HEK293 (cell line): ENCODE data around the gene HOXC11.
A peak's percentile ranks its signal among the peaks of the same experiment; 100 is the strongest.

Source experiments
- HIC1 ChIP-seq: fragments of 450-650 bp; formaldehyde crosslinking; IDR thresholded peaks from 2 replicates; pipeline ENCODE4 v1.5.1; 2016; ENCODE audit warnings: missing biosample characterization, missing genetic modification characterization
- PRDM1 ChIP-seq: fragments of 450-650 bp; formaldehyde crosslinking; IDR thresholded peaks from 2 replicates; pipeline ENCODE4; 2016; ENCODE audit warnings: missing biosample characterization, missing genetic modification characterization
- PRDM4 ChIP-seq: fragments of 450-650 bp; formaldehyde crosslinking; IDR thresholded peaks from 2 replicates; pipeline ENCODE4 v1.5.1; 2017; ENCODE audit warnings: missing biosample characterization, missing genetic modification characterization
- SETDB1 ChIP-seq: IDR thresholded peaks from one replicate; pipeline ENCODE4 v1.6.1; 2017; ENCODE audit warnings: mild to moderate bottlenecking, low read length, moderate library complexity, mixed read lengths; ENCODE audit not compliant: insufficient read length
- SP2 ChIP-seq: fragments of 450-650 bp; formaldehyde crosslinking; IDR thresholded peaks from 2 replicates; pipeline ENCODE4 v1.5.1; 2016; ENCODE audit warnings: missing biosample characterization, missing genetic modification characterization
- ZBTB20 ChIP-seq: fragments of 450-650 bp; formaldehyde crosslinking; IDR thresholded peaks from 2 replicates; pipeline ENCODE4 v1.5.1; 2016; ENCODE audit warnings: missing biosample characterization, missing genetic modification characterization
- ZBTB26 ChIP-seq: fragments of 450-650 bp; formaldehyde crosslinking; optimal IDR thresholded peaks from 2 replicates; pipeline ENCODE3; 2016; ENCODE audit warnings: missing biosample characterization, mild to moderate bottlenecking, missing genetic modification characterization
- ZBTB6 ChIP-seq: fragments of 450-650 bp; formaldehyde crosslinking; IDR thresholded peaks from 2 replicates; pipeline ENCODE4 v1.5.1; 2017; ENCODE audit warnings: missing biosample characterization, missing genetic modification characterization
- ZNF133 ChIP-seq: fragments of 450-650 bp; formaldehyde crosslinking; IDR thresholded peaks from 2 replicates; pipeline ENCODE4 v1.5.1; 2016; ENCODE audit warnings: missing biosample characterization, missing genetic modification characterization
- ZNF184 ChIP-seq: fragments of 450-650 bp; IDR thresholded peaks from 2 replicates; pipeline ENCODE4 v1.5.1; 2018; ENCODE audit warnings: missing biosample characterization, mild to moderate bottlenecking, missing genetic modification characterization
- ZNF2 ChIP-seq: fragments of 450-650 bp; formaldehyde crosslinking; IDR thresholded peaks from 2 replicates; pipeline ENCODE4 v1.5.1; 2016; ENCODE audit warnings: missing biosample characterization, missing genetic modification characterization
- ZNF211 ChIP-seq: fragments of 450-650 bp; formaldehyde crosslinking; IDR thresholded peaks from 2 replicates; pipeline ENCODE4 v1.5.1; 2016; ENCODE audit warnings: low read depth, missing biosample characterization, missing genetic modification characterization
- ZNF223 ChIP-seq: fragments of 450-650 bp; formaldehyde crosslinking; IDR thresholded peaks from 2 replicates; pipeline ENCODE4 v1.5.1; 2016; ENCODE audit warnings: missing biosample characterization, missing genetic modification characterization
- ZNF24 ChIP-seq: fragments of 450-650 bp; formaldehyde crosslinking; IDR thresholded peaks from 2 replicates; pipeline ENCODE4 v1.5.1; 2016; ENCODE audit warnings: missing biosample characterization, missing genetic modification characterization
- ZNF350 ChIP-seq: fragments of 450-650 bp; formaldehyde crosslinking; IDR thresholded peaks from 2 replicates; pipeline ENCODE4 v1.5.0; 2017; ENCODE audit warnings: missing biosample characterization, mild to moderate bottlenecking, missing genetic modification characterization
- ZNF366 ChIP-seq: fragments of 450-650 bp; formaldehyde crosslinking; conservative IDR thresholded peaks from 2 replicates; pipeline ENCODE4 v1.5.1; 2016; ENCODE audit warnings: missing biosample characterization, missing genetic modification characterization
- ZNF398 ChIP-seq: fragments of 450-650 bp; formaldehyde crosslinking; IDR thresholded peaks from 2 replicates; pipeline ENCODE4 v1.5.1; 2017; ENCODE audit warnings: missing biosample characterization, missing genetic modification characterization
- ZNF433 ChIP-seq: fragments of 450-650 bp; formaldehyde crosslinking; IDR thresholded peaks from 2 replicates; pipeline ENCODE4 v1.5.1; 2016; ENCODE audit warnings: missing biosample characterization, missing genetic modification characterization, low read depth
- ZNF449 ChIP-seq: fragments of 450-650 bp; formaldehyde crosslinking; IDR thresholded peaks from 2 replicates; pipeline ENCODE4 v1.5.1; 2017; ENCODE audit warnings: missing biosample characterization, mild to moderate bottlenecking, missing genetic modification characterization, moderate library complexity
- ZNF488 ChIP-seq: fragments of 450-650 bp; formaldehyde crosslinking; IDR thresholded peaks from 2 replicates; pipeline ENCODE4 v1.5.1; 2016; ENCODE audit warnings: missing biosample characterization, missing genetic modification characterization
- ZNF529 ChIP-seq: fragments of 450-650 bp; formaldehyde crosslinking; IDR thresholded peaks from 2 replicates; pipeline ENCODE4 v1.5.1; 2017; ENCODE audit warnings: missing genetic modification characterization, missing biosample characterization; ENCODE audit not compliant: insufficient replicate concordance
- ZNF621 ChIP-seq: fragments of 450-650 bp; formaldehyde crosslinking; IDR thresholded peaks from 2 replicates; pipeline ENCODE4 v1.5.1; 2017; ENCODE audit warnings: missing biosample characterization, missing genetic modification characterization
- ZNF660 ChIP-seq: fragments of 450-650 bp; IDR thresholded peaks from 2 replicates; pipeline ENCODE4 v1.5.1; 2018; ENCODE audit warnings: missing biosample characterization, mild to moderate bottlenecking, missing genetic modification characterization
- ZNF692 ChIP-seq: fragments of 450-650 bp; formaldehyde crosslinking; IDR thresholded peaks from 2 replicates; pipeline ENCODE4 v1.5.1; 2016; ENCODE audit warnings: missing biosample characterization, missing genetic modification characterization
- ZNF792 ChIP-seq: fragments of 450-650 bp; formaldehyde crosslinking; IDR thresholded peaks from 2 replicates; pipeline ENCODE4 v1.5.1; 2016; ENCODE audit warnings: missing biosample characterization, missing genetic modification characterization
- ZNF843 ChIP-seq: fragments of 450-650 bp; formaldehyde crosslinking; IDR thresholded peaks from 2 replicates; pipeline ENCODE4 v1.5.1; 2016; ENCODE audit warnings: missing biosample characterization, missing genetic modification characterization
- ZSCAN30 ChIP-seq: fragments of 450-650 bp; IDR thresholded peaks from 2 replicates; pipeline ENCODE4 v1.5.1; 2018; ENCODE audit warnings: missing biosample characterization, mild to moderate bottlenecking, missing genetic modification characterization, moderate library complexity

HOXC11 gene

GRCh38 chr12:54005853-54006558 lies 33.1 kb downstream of the HOXC11 start (continued):
- TF ChIP-seq ZNF398 (tag by site-specific recombination) (no peak), ZBTB20 (tag by site-specific recombination) (peak; percentile 51; the same call in 1 of the 2 replicates), ZNF692 (tag by site-specific recombination) (peak; percentile 77; the same call in 1 of the 2 replicates), ZSCAN30 (peak; percentile 91), ZNF488 (tag by site-specific recombination) (no peak), ZNF211 (tag by site-specific recombination) (no peak), ZNF621 (tag by site-specific recombination) (no peak), ZNF449 (tag by site-specific recombination) (no peak; the same call in 1 of the 2 replicates), ZNF24 (tag by site-specific recombination) (no peak), PRDM1 (tag by site-specific recombination) (no peak), ZNF843 (tag by site-specific recombination) (0 out of 2 replicates have a peak, but pooled peaks have one; percentile 37), ZNF133 (tag by site-specific recombination) (no peak), ZBTB6 (no peak), ZBTB26 (peak; percentile 26), PRDM4 (no peak), HIC1 (tag by site-specific recombination) (no peak), SP2 (no peak), ZNF660 (tag by site-specific recombination) (peak; percentile 91), ZNF529 (tag by site-specific recombination) (no peak), ZNF223 (no peak), SETDB1 (no peak), ZNF366 (tag by site-specific recombination) (no peak), ZNF2 (tag by site-specific recombination) (peak; percentile 92), ZNF792 (tag by site-specific recombination) (no peak), ZNF184 (tag by site-specific recombination) (0 out of 2 replicates have a peak, but pooled peaks have one; percentile 62), ZNF433 (tag by site-specific recombination) (no peak), ZNF350 (no peak)
